Activated CD4-positive, alpha-beta memory T cell treated with anti-CD3 and anti-CD28 coated beads for 36 hours (primary cell): ENCODE data around the gene PGLYRP2. TPM values are rescaled to one million over a fixed set of nuclear protein-coding genes. Genes with fewer than 3 reads are reported as not detected.

Experiments
- CTCF ChIA-PET: fragments of 350-600 bp; sonication (Branson Sonifier 250); formaldehyde crosslinking; loops from one replicate; lab custom pipeline; 2021; ENCODE audit warnings: antibody characterized with exemption, inconsistent platforms; lab: Charles Lee
- POLR2A ChIA-PET: fragments of 350-600 bp; sonication (Branson Sonifier 250); formaldehyde crosslinking; loops from one replicate; lab custom pipeline; 2021; ENCODE audit warnings: antibody characterized with exemption; lab: Charles Lee
- DNase-seq: peaks from one replicate; pipeline ENCODE4 v3.0.0-alpha.2; 2020
- H3K27ac Mint-ChIP-seq: one replicate; pipeline ENCODE4 v1.8.0; 2021; ENCODE audit warnings: mixed read lengths
- H3K27me3 Mint-ChIP-seq: one replicate; pipeline ENCODE4 v1.8.0; 2021; ENCODE audit warnings: mixed read lengths
- H3K36me3 Mint-ChIP-seq: one replicate; pipeline ENCODE4 v1.8.0; 2021; ENCODE audit warnings: mixed read lengths
- H3K4me1 Mint-ChIP-seq: one replicate; pipeline ENCODE4 v1.8.0; 2021; ENCODE audit warnings: low read depth, mixed read lengths
- H3K4me3 Mint-ChIP-seq: one replicate; pipeline ENCODE4 v1.8.0; 2021; ENCODE audit warnings: mild to moderate bottlenecking, mixed read lengths
- H3K9me3 Mint-ChIP-seq: one replicate; pipeline ENCODE4 v1.8.0; 2021; ENCODE audit warnings: mixed read lengths
- intact Hi-C: fragments of 100-400 bp; cut with micrococcal nuclease; formaldehyde crosslinking; loops from one replicate; pipeline ENCODE4 v1.15.1; 2023
- total RNA-seq, 2 experiments: library from RNA; stranded (reverse); gene quantifications; one replicate each; pipeline ENCODE4 v1.2.3, GENCODE V29; 2021

PGLYRP2 gene
- total RNA-seq, 2 experiments from 2014 or later, result 0.24 TPM; not detected in 1

DNA sequence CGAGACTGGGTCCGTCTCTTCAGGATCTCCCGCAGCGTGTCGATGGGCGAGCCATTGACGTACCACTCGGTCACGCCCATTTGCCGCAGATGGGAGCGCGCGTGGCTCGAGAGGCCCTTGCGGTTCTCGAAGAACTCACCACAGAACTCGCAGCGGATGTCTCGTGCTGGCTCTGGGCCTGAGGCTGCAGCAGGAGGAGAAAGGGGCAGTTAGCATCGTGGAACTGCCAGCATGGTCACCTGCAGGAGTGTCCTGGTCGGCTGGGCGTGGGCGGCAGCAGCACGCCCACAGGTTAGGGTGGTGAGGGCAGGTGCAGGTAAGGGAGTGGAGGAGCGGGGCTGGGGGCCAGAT lies 52.0 kb downstream of the PGLYRP2 start:
- intact Hi-C loops, result no loop called here
- H3K9me3 Mint-ChIP-seq, result peaks cover 4% of the 10 kb centered on the region
- ChIA-PET POLR2A (no interaction called here), CTCF (no interaction called here)
- DNase-seq, result no peak
- H3K4me3 Mint-ChIP-seq, result no peak overlapping the region
- H3K27ac Mint-ChIP-seq, result no peak overlapping the region
- peaks cover 27% of the 10 kb centered on the region for H3K4me1 Mint-ChIP-seq
- H3K27me3 Mint-ChIP-seq, result no peaks in the 10 kb centered on the region
- H3K36me3 Mint-ChIP-seq, result peaks cover 43% of the 10 kb centered on the region

DNA sequence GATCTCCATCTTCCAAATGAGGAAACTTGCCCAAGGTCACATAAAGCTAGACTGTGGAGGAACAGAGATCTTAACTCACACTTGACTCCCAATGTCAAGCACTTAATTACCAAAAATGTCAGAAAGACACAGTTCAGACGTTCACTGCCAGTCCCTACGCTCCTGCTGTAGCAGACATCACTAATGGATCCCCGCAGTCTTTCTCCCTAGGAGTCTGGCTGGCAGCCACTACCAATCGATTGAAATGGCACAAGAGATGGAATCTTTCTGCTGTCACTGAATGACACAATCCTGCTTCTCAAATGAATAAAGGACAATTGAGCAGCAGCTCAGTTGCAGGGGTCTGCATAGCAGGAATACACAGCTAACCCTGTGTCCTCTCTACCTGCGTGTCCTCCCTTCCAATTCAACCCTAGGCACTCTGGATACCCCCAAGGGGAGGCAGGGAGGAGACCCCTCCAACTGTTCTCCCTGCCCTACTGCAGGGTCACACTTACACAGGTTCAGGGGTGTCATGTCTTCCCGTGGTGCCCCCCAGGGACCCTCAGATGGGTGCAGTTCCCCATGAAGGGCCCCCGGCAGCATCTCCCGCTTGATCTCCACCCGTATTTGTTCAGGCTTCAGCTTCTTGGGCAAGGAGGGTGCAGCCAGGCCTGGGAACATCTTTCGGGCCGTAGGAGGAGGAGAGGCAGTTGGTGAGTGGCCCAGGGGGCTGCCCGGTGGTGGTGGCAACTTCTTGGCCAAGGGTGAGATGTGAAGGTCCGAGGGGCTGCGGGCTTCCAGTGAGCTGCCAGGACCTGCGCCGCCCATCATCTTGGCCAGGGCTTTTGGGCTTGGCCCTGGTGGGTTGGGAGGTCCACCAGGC lies 52.6 kb downstream of the PGLYRP2 start:
- H3K27me3 Mint-ChIP-seq, result no peaks in the 10 kb centered on the region
- CTCF ChIA-PET, result no interaction called here

DNA sequence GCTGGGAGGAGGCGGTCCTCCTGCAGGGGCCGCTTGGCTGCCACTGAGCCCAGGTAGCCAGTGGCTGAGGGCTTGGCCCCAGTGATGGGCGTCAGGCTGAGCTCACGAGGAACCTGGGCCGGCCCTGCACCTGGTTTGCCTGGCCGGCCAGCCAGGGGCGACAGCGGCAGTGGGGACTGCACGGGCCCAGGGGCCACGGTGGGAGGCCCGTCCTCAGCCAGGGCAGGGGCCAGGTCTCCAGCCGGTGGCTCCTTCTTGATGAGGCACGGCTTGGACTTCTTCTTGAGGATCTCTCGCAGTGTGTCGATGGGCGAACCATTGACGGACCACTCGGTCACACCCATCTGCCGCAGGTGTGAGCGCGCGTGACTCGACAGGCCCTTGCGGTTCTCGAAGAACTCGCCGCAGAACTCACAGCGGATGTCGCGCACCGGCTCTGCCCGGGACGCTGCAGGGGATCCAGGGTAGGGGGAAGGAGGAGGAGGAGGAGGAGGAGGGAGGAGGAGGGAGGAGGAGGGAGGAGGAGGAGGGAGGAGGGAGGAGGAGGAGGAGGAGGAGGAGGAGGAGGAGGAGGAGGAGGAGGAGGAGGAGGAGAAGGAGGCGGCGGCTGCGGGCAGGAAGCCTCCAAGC lies 53.9 kb downstream of the PGLYRP2 start:
- H3K27ac Mint-ChIP-seq, result no peak overlapping the region
- intact Hi-C loops, result no loop called here
- CTCF ChIA-PET, result no interaction called here
- no peak overlapping the region for H3K4me3 Mint-ChIP-seq
- peaks cover 40% of the 10 kb centered on the region for H3K36me3 Mint-ChIP-seq
- H3K9me3 Mint-ChIP-seq, result peaks cover 4% of the 10 kb centered on the region
- POLR2A ChIA-PET, result interaction anchor here (1.1 kb wide), 1 partner anchor 46 kb away, joined by 4 read pairs; the partner anchor contains the start of gene AKAP8
- H3K4me1 Mint-ChIP-seq, result peaks cover 12% of the 10 kb centered on the region
- H3K27me3 Mint-ChIP-seq, result no peaks in the 10 kb centered on the region
- no peak for DNase-seq

More for the DNA sequence above, 52.6 kb downstream of the PGLYRP2 start:
- H3K27ac Mint-ChIP-seq, result no peak overlapping the region
- intact Hi-C loops, result no loop called here
- peaks cover 25% of the 10 kb centered on the region for H3K4me1 Mint-ChIP-seq
- no peak for DNase-seq
- peaks cover 42% of the 10 kb centered on the region for H3K36me3 Mint-ChIP-seq
- POLR2A ChIA-PET, result no interaction called here
- peaks cover 4% of the 10 kb centered on the region for H3K9me3 Mint-ChIP-seq
- H3K4me3 Mint-ChIP-seq, result no peak overlapping the region

DNA sequence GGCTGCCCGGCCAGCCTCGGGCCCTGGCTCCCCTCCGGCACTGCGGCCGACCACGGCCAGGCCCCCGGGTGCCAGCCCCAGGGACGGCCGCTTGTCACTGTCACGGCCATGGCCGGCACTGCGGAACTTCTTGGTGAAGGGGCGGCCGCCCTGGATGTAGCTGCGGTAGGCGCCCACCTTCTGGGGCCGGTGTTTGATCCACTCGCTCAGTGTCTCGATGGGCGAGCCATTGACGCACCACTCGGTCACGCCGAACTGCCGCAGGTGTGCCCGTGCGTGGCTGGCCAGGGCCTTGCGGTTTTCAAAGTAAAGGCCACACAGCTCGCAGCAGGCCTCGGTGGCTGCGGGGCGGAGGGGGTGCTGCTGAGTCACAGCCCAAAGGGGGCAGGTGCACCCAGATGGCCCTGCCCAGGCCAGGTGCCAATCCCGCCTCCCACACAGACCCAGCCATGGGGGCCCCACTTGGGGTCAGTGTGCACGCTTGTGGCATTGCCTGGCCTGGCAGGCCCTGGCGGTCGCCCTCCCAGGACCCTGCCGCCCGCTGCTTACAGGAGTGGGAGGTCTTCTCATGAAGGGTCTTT lies 54.5 kb downstream of the PGLYRP2 start:
- POLR2A ChIA-PET, result interaction anchor here (0.7 to 1.1 kb wide), 2 partner anchors 46 to 131 kb away, joined by 4 to 5 read pairs; partner anchors contain the start of gene AKAP8
- H3K4me1 Mint-ChIP-seq, result peaks cover 11% of the 10 kb centered on the region
- peaks cover 4% of the 10 kb centered on the region for H3K9me3 Mint-ChIP-seq
- no peak for DNase-seq
- H3K4me3 Mint-ChIP-seq, result no peak overlapping the region
- intact Hi-C loops, result no loop called here
- CTCF ChIA-PET, result no interaction called here
- H3K36me3 Mint-ChIP-seq, result peaks cover 40% of the 10 kb centered on the region
- H3K27ac Mint-ChIP-seq, result no peak overlapping the region
- H3K27me3 Mint-ChIP-seq, result no peaks in the 10 kb centered on the region

DNA sequence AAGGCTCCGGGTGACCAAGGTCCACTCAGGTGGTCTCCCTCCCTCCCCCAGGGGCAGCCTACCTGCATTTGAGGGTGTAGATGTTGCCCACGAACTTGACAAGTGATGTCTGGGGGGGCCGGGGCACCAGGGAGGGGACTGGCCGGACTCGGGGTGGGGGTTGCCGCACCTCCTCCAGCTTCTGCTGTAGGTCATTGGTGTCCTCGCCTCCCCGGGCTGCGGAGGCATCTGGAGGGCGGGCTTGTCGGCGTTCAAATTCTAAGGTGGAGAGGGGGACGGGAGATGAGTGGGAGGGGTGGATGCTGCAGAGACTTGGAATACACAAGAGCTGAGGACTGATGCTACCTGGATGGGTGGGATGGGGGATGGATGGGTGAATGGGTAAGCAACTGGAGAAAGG lies 55.2 kb downstream of the PGLYRP2 start:
- Mint-ChIP-seq H3K4me3 (no peak overlapping the region), H3K4me1 (peaks cover 17% of the 10 kb centered on the region), H3K27ac (no peak overlapping the region), H3K9me3 (peaks cover 4% of the 10 kb centered on the region), H3K36me3 (peaks cover 40% of the 10 kb centered on the region), H3K27me3 (no peaks in the 10 kb centered on the region)
- POLR2A ChIA-PET, result interaction anchor here (0.7 kb wide), 1 partner anchor 132 kb away, joined by 5 read pairs; no protein-coding TSS in a partner anchor
- CTCF ChIA-PET, result no interaction called here
- intact Hi-C loops, result no loop called here
- no peak for DNase-seq

DNA sequence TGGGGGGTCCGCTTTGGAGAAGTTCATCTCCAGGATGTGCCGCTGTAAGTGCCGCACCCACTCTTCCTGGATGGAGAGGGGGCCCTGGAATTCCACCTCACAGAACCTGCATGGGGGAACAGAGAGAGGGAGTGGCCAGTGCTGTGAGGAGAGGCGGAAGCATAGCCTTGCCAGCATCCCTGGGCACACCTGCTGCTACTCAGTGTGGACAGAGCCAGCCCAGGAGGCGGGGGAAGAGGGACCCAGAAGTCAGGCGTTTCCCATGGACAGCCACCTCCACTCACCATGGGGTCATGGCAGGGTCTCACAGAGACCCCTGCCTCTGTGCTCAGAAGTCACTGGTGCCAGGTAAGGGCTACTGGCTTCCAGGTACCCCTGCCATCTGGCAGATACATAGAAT lies 56.2 kb downstream of the PGLYRP2 start:
- intact Hi-C loops, result no loop called here
- DNase-seq, result no peak
- Mint-ChIP-seq H3K36me3 (peaks cover 41% of the 10 kb centered on the region), H3K4me3 (no peak overlapping the region), H3K4me1 (peaks cover 18% of the 10 kb centered on the region), H3K9me3 (peaks cover 4% of the 10 kb centered on the region), H3K27ac (no peak overlapping the region), H3K27me3 (no peaks in the 10 kb centered on the region)
- ChIA-PET CTCF (no interaction called here), POLR2A (no interaction called here)

DNA sequence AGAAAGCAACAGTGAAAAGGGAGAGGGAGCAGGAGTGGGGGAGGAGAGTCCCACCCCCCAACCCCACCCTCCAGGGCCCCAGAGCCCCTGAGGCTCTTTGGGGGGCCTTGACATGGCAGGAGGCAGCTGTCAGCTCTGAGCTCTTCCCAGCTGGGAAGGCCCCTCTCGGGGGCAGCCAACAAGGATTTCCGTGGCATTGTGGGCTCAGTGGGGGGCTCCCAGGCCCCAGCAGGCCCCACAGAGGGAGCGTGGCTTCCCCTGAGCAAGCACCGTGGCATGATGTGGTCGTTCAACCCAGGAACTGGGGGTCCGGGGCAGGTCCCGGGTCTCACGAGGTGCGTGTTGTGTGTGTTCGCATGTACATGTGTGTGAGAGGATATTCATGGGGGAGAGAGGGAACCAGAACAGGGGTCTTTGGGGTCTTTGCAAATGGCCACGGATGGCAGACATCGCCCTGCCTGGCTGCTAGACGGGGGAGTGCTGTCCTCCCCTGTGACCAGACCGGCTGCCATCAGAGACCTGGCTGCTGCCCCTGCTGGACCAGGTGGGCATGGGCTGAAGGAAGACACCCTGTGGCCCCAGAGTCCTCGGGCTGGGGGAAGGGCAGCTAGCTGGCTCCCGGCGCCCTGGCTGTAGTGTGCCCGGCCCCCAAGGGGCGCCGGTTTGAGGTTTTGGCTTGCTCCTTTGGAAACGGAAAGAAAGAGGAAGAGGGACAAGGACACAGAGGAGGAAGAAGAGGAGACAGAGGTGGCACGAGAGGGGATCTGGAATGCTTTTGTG lies 56.8 kb downstream of the PGLYRP2 start:
- no peak overlapping the region for H3K27ac Mint-ChIP-seq

DNA sequence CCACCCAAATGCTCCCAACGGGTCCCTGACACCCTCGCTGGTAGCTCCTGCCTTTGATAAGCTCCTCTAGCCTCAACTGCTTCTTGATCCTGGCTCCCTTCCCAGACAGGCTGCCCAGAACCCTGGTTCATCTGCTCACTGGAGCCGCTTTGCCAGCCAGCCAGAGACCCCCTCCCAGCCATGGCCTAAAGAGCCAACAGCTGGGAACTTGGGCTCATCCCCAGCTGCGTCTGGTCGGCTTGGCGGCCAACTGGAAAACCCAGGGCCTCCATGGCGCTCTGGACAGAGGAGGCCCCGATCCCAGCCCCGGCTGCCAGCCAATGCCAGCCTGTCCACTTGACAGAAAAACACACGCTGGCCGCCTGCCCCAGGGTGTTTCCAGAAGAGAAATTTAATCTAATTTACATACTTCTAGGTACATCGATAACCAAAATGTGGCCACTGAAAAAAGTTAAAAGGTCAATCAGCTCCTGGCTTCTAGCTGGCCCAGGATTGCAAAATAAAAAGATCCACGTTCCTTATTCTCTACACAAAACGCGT lies 57.5 kb downstream of the PGLYRP2 start:
- peaks cover 27% of the 10 kb centered on the region for H3K4me1 Mint-ChIP-seq
- POLR2A ChIA-PET, result no interaction called here
- peaks cover 4% of the 10 kb centered on the region for H3K9me3 Mint-ChIP-seq
- no peaks in the 10 kb centered on the region for H3K27me3 Mint-ChIP-seq
- intact Hi-C loops, result no loop called here
- CTCF ChIA-PET, result interaction anchor here (1.3 to 7.4 kb wide), 3 partner anchors 42 to 134 kb away, joined by 4 to 225 read pairs (median 7); no protein-coding TSS in a partner anchor
- H3K36me3 Mint-ChIP-seq, result peaks cover 35% of the 10 kb centered on the region
- DNase-seq, result no peak
- no peak overlapping the region for H3K4me3 Mint-ChIP-seq
- H3K27ac Mint-ChIP-seq, result no peak overlapping the region

More for the DNA sequence above, 56.8 kb downstream of the PGLYRP2 start:
- ChIA-PET CTCF (interaction anchor here (1.8 to 7.4 kb wide), 2 partner anchors 44 to 133 kb away, joined by 7 to 225 read pairs; no protein-coding TSS in a partner anchor), POLR2A (no interaction called here)
- Mint-ChIP-seq H3K9me3 (peaks cover 4% of the 10 kb centered on the region), H3K36me3 (peaks cover 40% of the 10 kb centered on the region), H3K4me1 (peaks cover 23% of the 10 kb centered on the region), H3K27me3 (no peaks in the 10 kb centered on the region), H3K4me3 (no peak overlapping the region)
- DNase-seq, result no peak
- intact Hi-C loops, result no loop called here

DNA sequence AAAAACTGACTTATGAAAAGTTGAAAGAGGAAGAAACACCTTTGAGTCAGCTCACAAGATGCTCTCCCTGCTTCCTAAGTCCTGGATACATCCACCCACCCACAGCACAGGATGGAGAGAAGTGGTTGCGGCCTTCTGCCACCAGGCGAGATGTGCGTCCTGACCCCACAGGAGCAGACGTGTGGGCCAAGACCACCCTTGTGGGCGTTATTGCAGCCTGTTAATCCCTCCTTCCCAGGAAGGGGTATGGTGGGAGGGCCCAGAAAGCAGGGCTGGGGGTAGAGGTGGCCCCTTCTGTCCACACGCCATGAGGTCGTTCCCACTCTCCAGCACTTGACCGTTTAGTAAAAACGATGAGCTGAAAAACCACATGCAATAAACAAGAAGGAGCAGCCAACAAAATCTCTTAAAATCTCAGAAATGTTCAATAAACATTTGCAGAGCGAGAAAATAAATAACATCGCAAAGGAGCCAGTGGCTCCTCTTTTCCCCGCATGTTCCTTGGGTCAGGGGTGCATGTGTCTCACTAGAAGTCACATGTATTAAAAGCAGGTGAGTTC lies 58.1 kb downstream of the PGLYRP2 start:
- peaks cover 30% of the 10 kb centered on the region for H3K4me1 Mint-ChIP-seq
- H3K27ac Mint-ChIP-seq, result no peak overlapping the region
- POLR2A ChIA-PET, result no interaction called here
- H3K27me3 Mint-ChIP-seq, result no peaks in the 10 kb centered on the region
- CTCF ChIA-PET, result interaction anchor here (1.3 to 7.4 kb wide), 6 partner anchors 12 to 243 kb away, joined by 4 to 225 read pairs (median 16); no protein-coding TSS in a partner anchor
- intact Hi-C loops, result no loop called here
- no peak for DNase-seq
- no peak overlapping the region for H3K4me3 Mint-ChIP-seq
- H3K36me3 Mint-ChIP-seq, result peaks cover 31% of the 10 kb centered on the region
- peaks cover 4% of the 10 kb centered on the region for H3K9me3 Mint-ChIP-seq

DNA sequence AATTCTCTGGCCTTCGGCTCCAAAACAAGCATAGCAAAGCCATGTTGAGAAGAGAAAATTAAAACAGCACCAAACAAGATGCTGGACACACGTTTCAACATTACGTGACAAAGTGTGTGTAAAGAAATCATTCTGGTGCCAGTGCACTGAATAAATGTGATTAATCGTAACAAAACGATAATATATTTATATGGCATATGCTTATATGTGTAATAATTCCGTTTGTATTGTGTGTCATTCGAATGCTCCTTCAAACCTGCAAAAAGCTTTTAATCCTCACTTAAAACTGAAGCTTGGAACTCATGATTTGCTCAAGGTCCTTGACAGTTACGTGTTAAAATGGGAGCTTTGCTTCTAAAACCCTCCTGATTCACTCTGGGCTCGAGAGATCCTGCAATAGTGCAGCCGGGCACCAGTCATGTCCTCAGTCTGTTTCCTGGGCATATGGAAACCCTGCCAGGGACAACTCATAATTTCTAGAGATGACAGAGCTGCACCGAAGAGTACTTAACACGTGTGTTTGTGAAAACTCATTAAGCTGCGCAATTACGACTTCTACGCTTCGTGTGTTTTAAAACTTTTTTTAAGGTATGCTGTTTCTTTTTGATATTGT lies 59.8 kb downstream of the PGLYRP2 start:
- ChIA-PET CTCF (interaction anchor here (0.6 to 7.4 kb wide), 47 partner anchors 10 to 1672 kb away, joined by 3 to 225 read pairs (median 5); partner anchors contain the start of genes AKAP8 and WIZ), POLR2A (interaction anchor here (0.8 to 4.5 kb wide), 15 partner anchors 10 to 188 kb away, joined by 3 to 51 read pairs (median 7); partner anchors contain the start of genes AKAP8, BRD4 and RASAL3)
- Mint-ChIP-seq H3K27ac (peak overlapping the region; percentile 97), H3K27me3 (no peaks in the 10 kb centered on the region), H3K9me3 (peaks cover 4% of the 10 kb centered on the region), H3K4me1 (peaks cover 38% of the 10 kb centered on the region), H3K4me3 (peak overlapping the region; percentile 100), H3K36me3 (peaks cover 30% of the 10 kb centered on the region)
- intact Hi-C loops, result loop anchor here (1.0 to 5.0 kb wide), 7 partner anchors 13 to 242 kb away; partner anchors contain the start of gene AKAP8
- peak; percentile 38 for DNase-seq
